GM21447 (cell line): ENCODE results near the gene CCL11.
"Not testable (repeated sequence)": the region's sequence is repeated elsewhere in the genome, so short reads cannot be mapped to it uniquely, and the experiment has no call there.

Experiments
- ATAC-seq: cut with Tn5 transposase; IDR thresholded peaks from one replicate; pipeline ENCODE4 v1.9.1; 2021; ENCODE audit not compliant: unreplicated experiment

CCL11 gene

GRCh38 chr17:34306466-34306865, 20.9 kb downstream of the CCL11 start:
- no peak for ATAC-seq

GRCh38 chr17:34307110-34307509, 21.6 kb downstream of the CCL11 start:
- no peak for ATAC-seq

GRCh38 chr17:34308371-34308770, 22.8 kb downstream of the CCL11 start:
- no peak for ATAC-seq

GRCh38 chr17:34311291-34311690, 25.7 kb downstream of the CCL11 start:
- no peak for ATAC-seq

- ATAC-seq: no peak
These were observed 26.5 kb downstream of the CCL11 start for GRCh38 chr17:34312080-34312479.

GRCh38 chr17:34313164-34313563, 27.6 kb downstream of the CCL11 start:
- no peak for ATAC-seq

GRCh38 chr17:34314279-34314678, 28.7 kb downstream of the CCL11 start:
- ATAC-seq: no peak

GRCh38 chr17:34318474-34318873, 32.9 kb downstream of the CCL11 start:
- no peak for ATAC-seq

GRCh38 chr17:34319039-34319483, 33.5 kb downstream of the CCL11 start, which contains the start of gene CCL8:
TSS of gene CCL8 (plus strand) at chr17:34319435. CDS start at chr17:34319502, 67 bp downstream.
- ATAC-seq: no peak

GRCh38 chr17:34321964-34322363, 36.4 kb downstream of the CCL11 start:
- no peak for ATAC-seq

GRCh38 chr17:34327580-34327979, 42.0 kb downstream of the CCL11 start:
- ATAC-seq: not testable (repeated sequence)

- no peak for ATAC-seq
These were observed 52.2 kb downstream of the CCL11 start for GRCh38 chr17:34337701-34338100.
